Activated CD8-positive, alpha-beta T cell treated with anti-CD3 and anti-CD28 coated beads for 36 hours (primary cell): ENCODE measurements around the gene SLC25A52. TPM values are rescaled to one million over a fixed set of nuclear protein-coding genes. Genes with fewer than 3 reads are reported as not detected.

Experiments
- ATAC-seq: fragments of 200-7000 bp; cut with Tn5 transposase; one replicate; pipeline ENCODE4 v1.10.0; 2021; ENCODE audit warnings: mild to moderate bottlenecking, moderate library complexity
- CTCF ChIA-PET: fragments of 350-600 bp; sonication (Branson Sonifier 250); formaldehyde crosslinking; loops from one replicate; lab custom pipeline; 2021; ENCODE audit warnings: antibody characterized with exemption; lab: Charles Lee
- POLR2A ChIA-PET: fragments of 350-600 bp; sonication (Branson Sonifier 250); formaldehyde crosslinking; loops from one replicate; lab custom pipeline; 2021; ENCODE audit warnings: antibody characterized with exemption; lab: Charles Lee
- DNase-seq: peaks from one replicate; pipeline ENCODE4 v3.0.0-alpha.2; 2020
- H3K27ac Mint-ChIP-seq: one replicate; pipeline ENCODE4 v1.8.0; 2021; ENCODE audit warnings: mild to moderate bottlenecking, mixed read lengths
- H3K27me3 Mint-ChIP-seq: one replicate; pipeline ENCODE4 v1.8.0; 2021; ENCODE audit warnings: mixed read lengths
- H3K36me3 Mint-ChIP-seq: one replicate; pipeline ENCODE4 v1.8.0; 2021; ENCODE audit warnings: low read depth, mixed read lengths
- H3K4me1 Mint-ChIP-seq: one replicate; pipeline ENCODE4 v1.8.0; 2021; ENCODE audit warnings: low read depth, mixed read lengths
- H3K4me3 Mint-ChIP-seq: one replicate; pipeline ENCODE4 v1.8.0; 2021; ENCODE audit warnings: mild to moderate bottlenecking, moderate library complexity, mixed read lengths
- H3K9me3 Mint-ChIP-seq: one replicate; pipeline ENCODE4 v1.8.0; 2021; ENCODE audit warnings: mixed read lengths
- CTCF ChIP-seq: fragments of 200-600 bp; IDR thresholded peaks from one replicate; pipeline ENCODE4 v1.8.0; 2022; ENCODE audit warnings: antibody characterized with exemption, mild to moderate bottlenecking
- intact Hi-C: fragments of 100-400 bp; cut with micrococcal nuclease; formaldehyde crosslinking; loops from one replicate; pipeline ENCODE4 v1.10.0; 2022
- total RNA-seq, 2 experiments: library from RNA; stranded (reverse); gene quantifications; one replicate each; pipeline ENCODE4 v1.2.3, GENCODE V29; 2021

Gene SLC25A52
- total RNA-seq, 2 experiments from 2014 or later: not detected

- intact Hi-C loops: no loop called here
- TF ChIP-seq CTCF: no peak
- no peak overlapping the region for H3K4me3 Mint-ChIP-seq
- ChIA-PET POLR2A (no interaction called here), CTCF (interaction anchor here (0.6 kb wide), 1 partner anchor 32 kb away, joined by 3 read pairs; no protein-coding TSS in a partner anchor)
- ATAC-seq (no peak), DNase-seq (no peak)
- H3K27me3 Mint-ChIP-seq: no peaks in the 10 kb centered on the region
- H3K36me3 Mint-ChIP-seq: no peaks in the 10 kb centered on the region
- H3K9me3 Mint-ChIP-seq: no peaks in the 10 kb centered on the region
- H3K27ac Mint-ChIP-seq: no peak overlapping the region
- no peaks in the 10 kb centered on the region for H3K4me1 Mint-ChIP-seq
These were observed 32.9 kb upstream of the SLC25A52 start for GRCh38 chr18:31793531-31793930.

- ChIA-PET CTCF (no interaction called here), POLR2A (no interaction called here)
- TF ChIP-seq CTCF: no peak
- DNase-seq (no peak), ATAC-seq (no peak)
- no peaks in the 10 kb centered on the region for H3K4me1 Mint-ChIP-seq
- H3K27me3 Mint-ChIP-seq: no peaks in the 10 kb centered on the region
- H3K9me3 Mint-ChIP-seq: no peaks in the 10 kb centered on the region
- H3K4me3 Mint-ChIP-seq: no peak overlapping the region
- intact Hi-C loops: no loop called here
- H3K27ac Mint-ChIP-seq: no peak overlapping the region
- H3K36me3 Mint-ChIP-seq: no peaks in the 10 kb centered on the region
These were observed 31.9 kb upstream of the SLC25A52 start for GRCh38 chr18:31792580-31792911.

- ATAC-seq: no peak
- POLR2A ChIA-PET: no interaction called here
- no peak overlapping the region for H3K4me3 Mint-ChIP-seq
- CTCF ChIA-PET: no interaction called here
- H3K9me3 Mint-ChIP-seq: no peaks in the 10 kb centered on the region
- no peaks in the 10 kb centered on the region for H3K27me3 Mint-ChIP-seq
- H3K27ac Mint-ChIP-seq: no peak overlapping the region
- H3K36me3 Mint-ChIP-seq: no peaks in the 10 kb centered on the region
- H3K4me1 Mint-ChIP-seq: no peaks in the 10 kb centered on the region
- DNase-seq: no peak
- TF ChIP-seq CTCF: no peak
- intact Hi-C loops: no loop called here
These were observed 31.3 kb upstream of the SLC25A52 start for GRCh38 chr18:31791817-31792579.

GRCh38 chr18:31789409-31789808 lies 28.7 kb upstream of the SLC25A52 start:
- no peak overlapping the region for H3K4me3 Mint-ChIP-seq
- no peaks in the 10 kb centered on the region for H3K9me3 Mint-ChIP-seq
- no peaks in the 10 kb centered on the region for H3K36me3 Mint-ChIP-seq
- H3K27ac Mint-ChIP-seq: no peak overlapping the region
- intact Hi-C loops: no loop called here
- H3K27me3 Mint-ChIP-seq: no peaks in the 10 kb centered on the region
- ChIA-PET CTCF (no interaction called here), POLR2A (no interaction called here)
- TF ChIP-seq CTCF: no peak
- ATAC-seq: no peak
- no peaks in the 10 kb centered on the region for H3K4me1 Mint-ChIP-seq
- no peak for DNase-seq

- H3K4me3 Mint-ChIP-seq: no peak overlapping the region
- H3K36me3 Mint-ChIP-seq: peaks cover 1% of the 10 kb centered on the region
- H3K27ac Mint-ChIP-seq: no peak overlapping the region
- intact Hi-C loops: no loop called here
- ChIA-PET POLR2A (no interaction called here), CTCF (interaction anchor here (1.1 to 1.3 kb wide), 2 partner anchors 15 to 132 kb away, joined by 3 read pairs; no protein-coding TSS in a partner anchor)
- ATAC-seq: no peak
- H3K27me3 Mint-ChIP-seq: peaks cover 2% of the 10 kb centered on the region
- H3K4me1 Mint-ChIP-seq: no peaks in the 10 kb centered on the region
- TF ChIP-seq CTCF: no peak
- no peak for DNase-seq
- H3K9me3 Mint-ChIP-seq: peaks cover 15% of the 10 kb centered on the region
These were observed 22.4 kb upstream of the SLC25A52 start for GRCh38 chr18:31783059-31783458.
